NCI-H345 treated with DMSO at 0.1 percent for 48 hours (cell line): ENCODE results near the gene MAP3K2.
"Not testable (repeated sequence)": the region's sequence is repeated elsewhere in the genome, so short reads cannot be mapped to it uniquely, and the experiment has no call there.

Experiments
- DNase-seq: peaks from one replicate; lab custom pipeline; 2025; ENCODE audit not compliant: unreplicated experiment; lab: John Stamatoyannopoulos, UW

The MAP3K2 gene

DNA sequence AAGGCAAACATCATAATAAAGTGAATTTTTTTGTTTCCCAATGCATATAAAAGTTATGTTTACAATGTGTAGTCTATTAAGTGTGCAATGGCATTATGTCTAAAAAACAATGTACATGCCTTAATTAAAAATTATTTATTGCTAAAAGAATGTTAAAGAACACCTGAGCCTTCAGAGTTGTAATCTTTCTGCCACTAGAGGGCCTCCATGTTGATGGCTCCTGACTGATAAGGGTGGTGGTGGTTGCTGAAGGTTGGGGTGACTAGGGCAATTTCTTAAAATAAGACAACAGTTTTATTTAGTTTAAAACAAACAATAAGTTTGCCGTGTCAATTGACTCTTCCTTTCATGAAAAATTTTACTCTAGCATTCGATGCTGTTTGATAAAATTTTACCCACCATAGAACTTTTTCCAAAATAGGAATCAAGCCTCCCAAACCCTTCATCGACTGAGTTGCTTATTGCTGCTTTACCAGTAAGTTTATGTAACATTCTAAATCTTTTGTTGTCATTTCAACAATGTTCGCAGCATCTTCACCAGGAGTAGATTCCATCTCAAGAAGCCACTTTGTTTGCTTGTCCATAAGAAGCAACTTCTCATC lies 32.3 kb downstream of the MAP3K2 start:
- no peak for DNase-seq

DNA sequence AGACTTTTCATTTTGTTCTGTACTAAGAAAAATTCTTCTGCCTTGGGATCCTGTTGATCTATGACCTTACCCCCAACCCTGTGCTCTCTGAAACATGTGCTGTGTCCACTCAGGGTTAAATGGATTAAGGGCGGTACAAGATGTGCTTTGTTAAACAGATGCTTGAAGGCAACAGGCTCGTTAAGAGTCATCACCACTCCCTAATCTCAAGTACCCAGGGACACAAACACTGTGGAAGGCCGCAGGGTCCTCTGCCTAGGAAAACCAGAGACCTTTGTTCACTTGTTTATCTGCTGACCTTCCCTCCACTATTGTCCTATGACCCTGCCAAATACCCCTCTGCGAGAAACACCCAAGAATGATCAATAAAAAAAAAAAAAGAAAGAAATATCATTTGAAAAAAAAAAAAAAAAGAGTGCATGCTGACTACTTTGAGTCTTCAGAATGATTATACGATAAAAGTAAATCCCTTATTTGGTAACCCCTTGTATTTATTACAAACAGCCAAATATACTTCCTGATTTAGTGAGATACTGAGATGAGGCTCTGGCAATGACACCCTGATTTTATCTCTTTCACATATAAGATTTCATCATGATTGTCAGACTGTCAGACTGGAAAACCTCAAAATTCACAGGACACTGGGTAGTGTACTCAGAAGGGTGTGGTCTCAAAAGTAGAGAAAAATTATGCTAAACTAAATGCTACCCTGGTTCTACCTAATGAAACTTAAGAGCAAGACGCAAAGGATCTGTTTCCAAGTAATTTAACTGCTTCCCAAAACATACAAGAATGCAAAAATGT lies 33.7 kb downstream of the MAP3K2 start:
- not testable (repeated sequence) for DNase-seq

DNA sequence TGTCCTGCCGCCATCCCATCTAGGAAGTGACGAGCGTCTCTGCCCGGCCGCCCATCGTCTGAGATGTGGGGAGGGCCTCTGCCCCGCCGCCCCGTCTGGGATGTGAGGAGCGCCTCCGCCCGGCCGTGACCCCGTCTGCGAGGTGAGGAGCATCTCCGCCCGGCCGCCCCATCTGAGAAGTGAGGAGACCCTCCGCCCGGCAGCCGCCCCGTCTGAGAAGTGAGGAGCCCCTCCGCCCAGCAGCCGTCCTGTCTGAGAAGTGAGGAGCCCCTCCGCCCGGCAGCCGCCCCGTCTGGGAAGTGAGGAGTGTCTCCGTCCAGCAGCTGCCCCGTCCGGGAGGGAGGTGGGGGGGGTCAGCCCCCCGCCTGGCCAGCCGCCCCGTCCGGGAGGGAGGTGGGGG lies 34.6 kb downstream of the MAP3K2 start:
- not testable (repeated sequence) for DNase-seq

DNA sequence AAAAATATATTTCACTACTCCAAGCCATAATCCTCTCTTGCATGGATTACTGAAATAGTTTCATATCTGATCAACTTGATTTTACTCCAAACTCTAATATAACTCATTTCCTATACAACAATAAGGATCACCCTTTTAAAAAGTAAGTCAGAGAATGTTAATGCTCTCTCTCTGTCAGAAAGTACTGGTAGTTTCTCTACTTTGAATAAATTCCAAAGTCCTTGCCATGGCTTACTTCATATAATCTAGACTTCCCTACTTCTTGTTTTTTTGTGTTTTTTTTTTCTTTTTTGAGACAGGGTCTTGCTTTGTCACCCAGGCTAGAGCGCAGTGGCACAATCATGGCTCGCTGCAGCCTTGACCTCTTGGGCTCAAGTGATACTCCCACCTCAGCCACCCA lies 36.2 kb downstream of the MAP3K2 start:
- no peak for DNase-seq

DNA sequence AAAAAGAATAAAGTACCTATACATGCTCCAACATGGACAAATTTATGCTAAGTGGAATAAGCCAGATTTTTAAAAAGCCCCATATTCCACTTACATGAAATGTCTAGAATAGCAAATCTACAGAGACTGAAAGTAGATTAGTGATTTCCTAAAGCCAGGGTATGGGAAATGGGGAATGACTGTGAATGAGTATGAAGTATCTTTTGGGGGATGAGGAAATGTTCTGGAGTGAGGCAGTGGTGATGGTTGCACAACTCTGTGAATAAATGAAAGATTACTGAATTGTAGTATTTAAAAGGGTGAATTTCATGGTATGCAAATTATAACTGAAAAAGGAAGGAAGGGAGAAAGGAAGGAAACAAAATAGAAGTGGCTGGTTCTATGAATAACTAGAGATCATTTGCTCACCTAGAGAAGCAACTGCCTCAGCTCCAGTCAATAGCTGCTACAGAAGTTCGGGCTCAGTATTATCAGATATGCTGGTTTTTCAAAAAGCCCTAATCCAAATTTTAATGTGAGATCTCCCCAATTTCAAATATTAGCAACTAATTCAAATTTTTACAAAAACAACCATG lies 39.3 kb downstream of the MAP3K2 start:
- no peak for DNase-seq

DNA sequence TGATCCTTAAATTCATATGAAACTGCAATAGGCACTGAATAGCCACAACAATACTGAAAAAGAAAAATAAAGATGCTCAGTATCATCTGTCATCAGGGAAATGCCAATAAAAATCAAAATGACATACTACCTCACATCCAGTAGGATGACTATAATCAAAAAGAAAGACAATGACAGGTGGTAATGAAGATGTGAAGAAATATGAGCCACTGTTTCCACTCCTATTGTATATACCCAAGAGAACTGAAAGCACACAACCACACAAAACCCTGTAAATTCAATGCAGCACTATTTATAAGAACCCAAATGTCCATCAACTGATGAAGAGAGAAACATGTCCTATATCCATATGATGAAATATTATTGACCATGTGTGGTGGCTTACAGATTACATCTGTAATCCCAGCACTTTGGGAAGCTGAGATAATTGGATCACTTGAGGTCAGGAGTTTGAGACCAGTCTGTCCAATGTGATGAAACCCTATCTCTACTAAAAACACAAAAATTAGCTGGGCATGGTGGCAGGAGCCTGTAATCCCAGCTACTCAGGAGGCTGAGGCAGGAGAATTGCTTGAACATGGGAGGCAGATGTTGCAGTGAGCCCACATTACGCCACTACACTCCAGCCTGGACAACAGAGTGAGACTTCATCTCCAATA lies 39.9 kb downstream of the MAP3K2 start:
- no peak for DNase-seq

DNA sequence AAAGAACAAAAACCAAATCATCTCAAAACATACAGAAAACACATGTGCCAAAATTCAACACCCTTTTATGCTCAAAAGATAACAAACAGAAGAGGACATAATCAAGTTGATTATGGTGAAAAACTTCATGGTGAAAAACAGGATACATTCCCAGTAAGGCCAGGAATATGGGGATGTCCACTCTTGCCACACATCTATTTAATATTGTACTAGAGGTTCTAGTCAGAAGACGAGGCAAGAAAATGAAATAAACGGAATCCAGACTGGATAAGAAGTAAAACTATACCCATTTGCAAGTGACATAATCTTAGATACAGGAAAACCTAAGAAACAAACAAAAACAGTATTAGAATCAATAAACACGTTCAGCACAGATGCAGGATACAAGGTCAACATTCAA lies 40.8 kb downstream of the MAP3K2 start:
- no peak for DNase-seq

DNA sequence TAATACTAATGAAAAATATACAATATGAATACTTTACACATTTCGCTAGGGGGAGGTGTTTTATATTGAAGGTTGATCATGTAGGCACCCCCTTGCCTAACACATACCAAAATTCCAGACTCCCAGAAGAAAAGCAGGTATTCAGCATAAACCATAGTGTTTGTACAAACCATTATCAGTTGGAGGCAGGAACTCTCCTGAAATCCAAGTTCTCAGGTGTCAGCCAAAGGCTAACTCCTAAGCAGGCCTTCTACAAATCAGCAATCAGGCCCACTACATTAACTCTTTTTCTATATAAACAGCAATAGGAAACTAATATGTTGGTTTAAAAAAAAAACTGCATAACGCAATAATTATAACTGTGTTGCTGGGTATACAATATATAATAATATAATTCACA lies 44.5 kb downstream of the MAP3K2 start:
- no peak for DNase-seq

DNA sequence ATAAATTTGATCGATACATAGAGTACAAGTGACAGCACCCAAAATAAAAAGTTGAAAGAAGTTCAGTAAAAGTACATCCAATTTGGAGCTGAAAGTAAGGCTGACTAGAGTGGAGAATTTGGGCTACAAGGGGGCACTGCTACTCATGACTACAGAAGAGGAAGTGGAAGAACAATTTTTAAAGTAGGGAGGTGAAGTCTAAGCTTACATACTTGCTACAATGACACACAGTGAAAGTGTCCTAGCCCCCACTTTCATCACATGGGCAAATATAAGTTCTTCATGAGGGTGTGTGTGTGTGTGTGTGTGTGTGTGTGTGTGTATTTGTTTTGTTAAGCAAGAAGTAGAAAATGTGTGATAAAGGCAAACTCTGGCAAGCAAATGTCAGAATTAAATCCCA lies 45.7 kb downstream of the MAP3K2 start:
- DNase-seq = no peak

DNA sequence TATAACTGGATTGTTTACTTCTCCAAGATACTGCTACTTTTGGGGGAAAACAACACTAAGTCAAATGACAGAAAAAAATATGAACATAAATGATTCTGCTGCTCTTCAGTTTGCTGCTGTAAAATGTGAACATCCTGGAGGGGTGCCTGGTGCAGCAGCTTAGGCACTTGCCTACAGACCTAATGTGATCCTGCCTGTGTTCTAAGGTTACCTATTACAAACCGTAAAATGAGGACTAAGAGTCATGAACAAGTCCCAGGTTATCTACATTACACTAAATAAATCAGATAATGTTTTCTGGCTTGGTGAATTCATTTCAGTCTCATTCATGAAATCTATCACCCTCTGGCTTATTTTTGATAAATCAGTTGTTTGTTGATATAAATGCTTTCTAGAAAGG lies 55.4 kb downstream of the MAP3K2 start:
- DNase-seq = no peak

DNA sequence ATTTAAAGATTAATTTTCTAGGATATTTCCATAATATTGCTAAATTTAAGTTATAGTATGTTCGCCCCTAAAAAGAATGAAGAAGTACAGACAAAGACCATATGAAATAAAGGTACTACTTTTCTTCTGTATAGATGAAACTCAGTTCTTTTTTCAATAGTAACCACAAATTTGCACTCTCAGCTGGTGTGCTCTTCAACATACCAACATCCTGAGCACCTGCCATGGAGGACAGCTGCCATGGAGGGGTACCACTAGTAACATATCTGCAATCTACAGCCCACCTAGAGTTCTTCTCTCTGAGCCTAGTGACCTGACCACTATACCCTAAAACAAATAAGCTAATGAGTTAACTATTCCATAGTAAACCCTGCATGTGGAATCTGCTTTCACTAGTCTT lies 57.0 kb downstream of the MAP3K2 start:
- DNase-seq = no peak

DNA sequence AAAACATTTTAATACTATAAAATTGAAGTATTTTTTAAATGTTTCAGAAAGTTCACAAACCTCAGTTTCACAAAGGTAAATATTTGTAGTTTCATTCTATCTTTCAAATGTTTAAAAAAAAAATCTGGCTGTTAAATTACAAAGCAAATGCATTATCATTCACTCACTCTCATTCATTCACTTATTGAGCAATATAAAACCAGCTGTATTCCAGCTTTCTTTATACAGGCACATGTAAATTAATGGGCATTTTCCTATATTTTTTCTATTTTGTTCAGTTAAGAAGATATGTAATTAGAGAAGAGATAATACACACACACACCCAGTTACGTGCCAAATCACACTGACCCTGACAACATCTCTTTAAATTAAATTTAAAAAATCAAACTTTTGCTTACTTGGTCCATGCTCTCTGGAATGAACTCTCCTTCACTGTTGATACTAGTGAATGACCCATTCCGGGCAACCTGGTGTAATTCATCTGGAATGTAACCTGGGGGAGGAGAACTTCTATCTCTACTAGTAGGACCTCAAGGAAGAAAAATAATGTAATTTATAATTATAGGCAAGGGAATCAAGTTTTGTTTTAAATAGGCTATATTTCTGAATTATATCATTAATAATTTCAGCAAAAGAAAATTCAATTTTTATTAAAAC lies 61.4 kb downstream of the MAP3K2 start:
- DNase-seq = no peak

DNA sequence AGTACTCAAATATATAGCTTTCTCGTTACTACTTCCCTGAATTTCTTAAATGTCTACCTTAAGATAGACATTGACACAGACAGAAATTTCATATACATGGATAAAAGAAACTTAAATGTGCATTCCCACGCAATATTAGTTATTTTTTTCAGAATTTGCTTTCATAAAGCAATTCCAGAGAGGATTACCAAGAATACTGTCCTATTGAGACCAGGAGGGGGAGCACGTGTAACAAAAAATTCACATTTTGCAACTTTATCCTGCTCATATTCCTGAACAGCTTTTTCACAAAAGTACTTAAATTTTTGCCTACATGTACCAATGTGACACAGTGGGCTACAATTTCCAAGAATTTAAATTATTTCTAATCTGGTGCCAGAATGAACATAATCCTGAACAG lies 63.1 kb downstream of the MAP3K2 start:
- DNase-seq = no peak

DNA sequence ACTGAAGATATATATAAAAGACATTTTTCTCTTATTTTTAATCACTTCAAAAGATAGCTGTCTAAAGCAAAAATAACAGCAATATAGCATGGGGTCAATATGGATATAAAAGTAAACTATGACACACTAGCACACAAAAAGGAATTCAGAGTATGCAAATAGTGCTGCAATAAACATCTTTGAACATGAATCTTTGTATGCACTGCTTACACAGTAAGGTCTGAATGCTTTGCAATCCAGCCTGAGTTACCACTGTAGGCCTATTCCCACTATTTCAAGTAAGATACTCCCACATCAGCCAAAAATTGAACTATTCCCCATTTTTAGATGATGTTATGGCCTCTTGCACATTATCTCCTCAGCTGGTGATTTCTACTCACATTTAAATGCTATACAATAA lies 66.5 kb downstream of the MAP3K2 start:
- DNase-seq = no peak

DNA sequence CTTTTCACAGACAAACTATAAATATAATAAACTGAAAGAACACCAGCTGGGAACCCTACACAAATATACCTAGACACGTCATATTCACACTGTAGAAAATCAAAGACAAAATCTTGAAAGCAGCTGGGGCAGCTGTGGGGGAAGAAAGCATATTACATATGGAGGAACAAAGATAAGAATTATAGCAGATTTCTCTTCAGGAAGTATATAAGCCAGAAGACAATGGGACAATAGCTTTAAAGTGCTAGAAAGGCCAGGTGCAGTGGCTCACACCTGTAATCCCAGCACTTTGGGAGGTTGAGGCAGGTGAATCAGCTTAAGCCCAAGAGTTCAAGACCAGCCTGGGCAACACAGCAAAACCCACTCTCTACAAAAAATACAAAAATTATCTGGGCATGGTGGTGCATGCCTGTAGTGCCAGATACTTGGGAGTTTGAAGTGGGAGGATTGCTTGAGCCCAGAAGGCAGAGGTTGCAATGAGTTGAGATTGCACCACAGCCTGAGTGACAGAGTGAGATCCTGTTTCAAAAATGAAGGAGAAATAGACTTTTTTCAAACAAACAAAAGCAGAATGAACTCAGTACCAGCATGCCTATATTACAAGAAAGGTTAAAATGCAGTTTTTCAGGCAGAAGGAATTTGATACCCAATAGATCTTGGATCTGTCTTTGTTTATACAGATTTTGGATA lies 67.0 kb downstream of the MAP3K2 start:
- DNase-seq = no peak

DNA sequence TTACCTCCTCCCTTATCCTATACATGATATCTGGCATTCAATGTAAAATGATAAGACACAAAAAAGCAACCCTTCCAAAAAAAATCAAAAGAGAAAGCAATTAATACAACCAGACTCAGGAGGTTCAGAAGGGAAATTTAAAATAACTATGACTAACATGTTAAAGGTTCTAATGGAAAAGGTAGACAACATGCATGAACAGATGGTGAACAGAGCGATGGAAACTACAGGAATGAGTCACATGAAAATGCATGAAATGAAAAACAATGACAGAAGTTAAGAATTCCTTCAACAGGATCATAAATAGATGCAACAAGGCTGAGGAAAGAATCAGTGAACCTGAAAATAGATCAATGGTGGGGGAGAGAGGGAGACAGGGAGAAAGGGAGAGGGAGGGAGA lies 67.7 kb downstream of the MAP3K2 start:
- DNase-seq = no peak

DNA sequence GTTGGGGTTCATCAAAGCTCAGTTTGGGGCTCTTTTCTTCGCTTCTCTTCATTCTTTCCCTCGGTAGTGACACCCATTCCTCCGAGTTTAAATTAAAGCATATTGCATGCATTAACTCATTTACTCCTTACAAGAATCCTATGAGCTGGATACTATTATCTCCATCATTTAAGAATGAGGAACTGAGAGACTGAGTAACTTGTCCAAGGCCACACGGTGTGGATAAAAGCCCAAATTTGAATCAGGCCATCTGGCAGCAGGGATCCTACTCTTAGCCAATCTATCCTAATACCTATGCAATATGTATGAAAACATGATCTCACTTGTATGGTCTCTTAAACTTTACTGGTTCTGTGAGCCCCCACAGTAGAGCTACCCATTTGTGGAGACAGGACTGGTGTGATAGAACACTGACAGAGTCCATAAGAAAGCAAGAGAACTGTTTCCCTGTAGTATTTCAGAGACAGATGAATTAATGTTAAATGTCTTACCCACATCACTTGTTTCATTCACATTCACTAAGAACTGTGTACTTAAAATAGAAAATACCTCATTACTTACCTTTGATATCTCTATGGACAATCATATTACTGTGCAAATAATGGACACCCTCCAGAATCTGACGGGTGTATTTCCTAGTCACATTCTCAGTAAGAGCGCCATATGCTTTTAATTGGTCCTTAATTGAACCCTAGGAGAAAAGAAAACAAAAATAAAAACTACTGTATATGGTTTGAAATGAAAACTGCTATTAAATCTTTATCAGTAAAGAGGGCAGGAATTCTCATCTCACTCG lies 73.4 kb downstream of the MAP3K2 start:
- no peak for DNase-seq

DNA sequence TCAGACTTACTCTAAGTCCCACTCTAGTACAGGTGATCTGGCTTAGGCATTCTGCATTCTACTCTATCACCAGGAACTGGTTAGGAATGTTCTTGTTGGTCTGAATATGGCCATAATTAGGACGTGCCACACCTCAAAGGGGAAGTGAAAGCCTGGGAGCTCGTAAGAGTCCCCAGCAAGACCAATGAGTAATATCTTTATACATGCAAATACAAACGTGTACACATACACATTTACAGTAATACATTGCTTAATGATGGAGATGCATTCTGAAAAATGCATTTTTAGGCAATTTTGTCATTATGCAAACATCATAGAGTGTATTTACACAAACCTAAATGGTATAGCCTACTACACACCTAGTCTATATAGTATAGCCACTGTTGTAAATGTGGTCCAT lies 74.4 kb downstream of the MAP3K2 start:
- DNase-seq = no peak

DNA sequence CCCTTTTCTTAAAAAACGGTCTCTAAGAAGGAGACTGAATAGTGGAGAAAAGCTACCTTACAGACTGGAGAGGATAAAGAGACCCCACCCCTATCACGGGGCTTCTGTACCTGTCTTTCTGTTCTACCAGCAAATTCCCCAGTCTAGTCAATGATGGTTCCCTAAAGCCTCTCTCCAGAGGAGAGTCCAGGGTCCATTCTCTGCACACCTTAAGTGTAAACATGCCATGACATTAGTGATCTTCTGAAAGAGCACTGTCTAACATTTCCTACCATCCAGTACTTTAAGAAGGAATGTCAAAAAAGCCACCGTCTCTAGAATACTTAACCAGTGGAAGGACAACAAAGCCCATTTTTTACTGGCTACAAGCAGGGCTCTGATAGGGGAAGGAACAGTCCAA lies 76.8 kb downstream of the MAP3K2 start:
- no peak for DNase-seq

DNA sequence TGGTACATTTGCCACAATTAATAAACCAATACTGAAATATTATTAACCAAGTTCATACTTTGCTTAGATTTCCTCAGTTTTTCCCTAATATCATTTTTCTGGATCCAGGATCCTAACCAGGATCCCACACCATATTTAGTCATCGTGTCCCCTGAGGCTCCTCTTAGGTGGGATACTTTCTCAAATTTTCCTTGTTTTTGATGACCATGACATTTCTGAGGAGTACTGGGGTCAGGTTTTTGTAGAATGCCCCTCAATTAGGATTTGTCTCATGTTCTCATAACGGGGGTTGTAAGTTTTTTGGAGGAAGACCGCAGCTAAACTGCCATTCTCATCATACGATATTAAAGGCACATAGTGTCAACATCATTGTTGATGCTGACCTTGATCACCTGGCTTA lies 78.3 kb downstream of the MAP3K2 start:
- DNase-seq = no peak
